ENCODE data around the gene LAMC3. TPM values are rescaled to one million over a fixed set of nuclear protein-coding genes. Genes with fewer than 3 reads are reported as not detected.

The LAMC3 gene
- total RNA-seq, 1 experiment from 2014 or later = 4.6 TPM

GRCh38 chr9:131020862-131021261 lies 11.9 kb downstream of the LAMC3 start:
- Histone ChIP-seq H3K27me3 (ENCODE audit: low read length) (no peaks in the 10 kb centered on the region), H3K4me3 (ENCODE audit: low read length) (no peak overlapping the region), H3K4me1 (ENCODE audit: insufficient read depth, low read length) (no peaks in the 10 kb centered on the region), H3K79me2 (ENCODE audit: low read length) (no peaks in the 10 kb centered on the region), H3K27ac (ENCODE audit: low read length) (no peak overlapping the region), H3K9ac (ENCODE audit: low read length) (no peak overlapping the region), H3K36me3 (ENCODE audit: low read depth, low read length) (no peaks in the 10 kb centered on the region), H2AFZ (ENCODE audit: low read length) (no peak overlapping the region), H3K4me2 (ENCODE audit: low read length) (no peak overlapping the region), H3K9me2 (replicated peaks; ENCODE audit: low read length) (no peaks in the 10 kb centered on the region), H3K9me3 (ENCODE audit: low read length) (no peaks in the 10 kb centered on the region), H4K20me1 (ENCODE audit: low read length) (no peaks in the 10 kb centered on the region), H3F3A (ENCODE audit: low read length, unreplicated experiment) (no peaks in the 10 kb centered on the region)
- CTCF ChIA-PET = no interaction called here
- TF ChIP-seq EZH2phosphoT487 (IDR thresholded peaks at IDR 0.05; ENCODE audit: borderline replicate concordance, low read length) = no peak
- no peak for TF ChIP-seq CTCF (conservative IDR thresholded peaks at IDR 0.05; ENCODE audit: low read depth, low read length)
- no peak for TF ChIP-seq EZH2 (IDR thresholded peaks at IDR 0.05; ENCODE audit: low read length, unreplicated experiment)
- POLR2A ChIA-PET (ENCODE audit: unreplicated experiment) = no interaction called here
- no peak for ATAC-seq
- no peak for DNase-seq
- intact Hi-C loops (cut with micrococcal nuclease) = no loop called here
- BruUV-seq (replicated peaks) = no TSS peak

DNA sequence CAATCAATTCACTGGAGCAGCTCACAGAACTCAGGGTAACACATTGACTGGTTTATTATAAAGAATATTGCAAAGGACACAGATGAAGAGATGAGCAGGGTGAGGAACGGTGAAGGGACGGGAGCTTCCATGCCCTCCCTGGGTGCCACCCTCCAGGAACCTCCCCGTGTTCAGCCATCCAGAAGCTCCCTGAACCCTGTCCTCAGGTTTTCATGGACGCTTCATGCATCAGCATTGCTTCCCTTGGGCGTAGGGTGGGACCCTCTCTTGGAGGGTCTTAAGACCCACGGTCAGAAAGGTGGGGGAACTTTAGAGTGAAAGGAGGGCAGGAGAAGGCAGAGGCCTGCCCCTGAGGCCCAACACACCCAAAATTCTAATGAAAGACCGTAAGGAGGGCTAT lies 12.8 kb downstream of the LAMC3 start:
- TF ChIP-seq CTCF (conservative IDR thresholded peaks at IDR 0.05; ENCODE audit: low read depth, low read length) = no peak
- TF ChIP-seq EZH2phosphoT487 (IDR thresholded peaks at IDR 0.05; ENCODE audit: borderline replicate concordance, low read length) = no peak
- no peak for TF ChIP-seq EZH2 (IDR thresholded peaks at IDR 0.05; ENCODE audit: low read length, unreplicated experiment)
- Histone ChIP-seq H3K79me2 (ENCODE audit: low read length) (no peaks in the 10 kb centered on the region), H3K27me3 (ENCODE audit: low read length) (no peaks in the 10 kb centered on the region), H3F3A (ENCODE audit: low read length, unreplicated experiment) (no peaks in the 10 kb centered on the region), H3K27ac (ENCODE audit: low read length) (no peak overlapping the region), H3K4me1 (ENCODE audit: insufficient read depth, low read length) (no peaks in the 10 kb centered on the region), H3K9me2 (replicated peaks; ENCODE audit: low read length) (no peaks in the 10 kb centered on the region), H2AFZ (ENCODE audit: low read length) (no peak overlapping the region), H3K4me3 (ENCODE audit: low read length) (no peak overlapping the region), H3K36me3 (ENCODE audit: low read depth, low read length) (no peaks in the 10 kb centered on the region), H3K4me2 (ENCODE audit: low read length) (no peak overlapping the region), H3K9ac (ENCODE audit: low read length) (no peak overlapping the region), H4K20me1 (ENCODE audit: low read length) (no peaks in the 10 kb centered on the region), H3K9me3 (ENCODE audit: low read length) (no peaks in the 10 kb centered on the region)
- POLR2A ChIA-PET (ENCODE audit: unreplicated experiment) = no interaction called here
- intact Hi-C loops (cut with micrococcal nuclease) = no loop called here
- DNase-seq = no peak
- ATAC-seq = no peak
- BruUV-seq (replicated peaks) = no TSS peak
- CTCF ChIA-PET = no interaction called here

GRCh38 chr9:131024978-131025868 lies 16.2 kb downstream of the LAMC3 start:
- ATAC-seq = no peak
- intact Hi-C loops (cut with micrococcal nuclease) = no loop called here
- no peaks in the 10 kb centered on the region for H3K9me3 ChIP-seq (ENCODE audit: low read length)
- H4K20me1 ChIP-seq (ENCODE audit: low read length) = no peaks in the 10 kb centered on the region
- no peaks in the 10 kb centered on the region for H3K36me3 ChIP-seq (ENCODE audit: low read depth, low read length)
- TF ChIP-seq EZH2 (IDR thresholded peaks at IDR 0.05; ENCODE audit: low read length, unreplicated experiment) (no peak), CTCF (conservative IDR thresholded peaks at IDR 0.05; ENCODE audit: low read depth, low read length) (no peak), EZH2phosphoT487 (IDR thresholded peaks at IDR 0.05; ENCODE audit: borderline replicate concordance, low read length) (no peak)
- H3K9me2 ChIP-seq (replicated peaks; ENCODE audit: low read length) = no peaks in the 10 kb centered on the region
- no peak overlapping the region for H3K4me2 ChIP-seq (ENCODE audit: low read length)
- H3K27ac ChIP-seq (ENCODE audit: low read length) = no peak overlapping the region
- no peaks in the 10 kb centered on the region for H3K27me3 ChIP-seq (ENCODE audit: low read length)
- no peak overlapping the region for H3K9ac ChIP-seq (ENCODE audit: low read length)
- H3F3A ChIP-seq (ENCODE audit: low read length, unreplicated experiment) = no peaks in the 10 kb centered on the region
- no peak for DNase-seq
- BruUV-seq (replicated peaks) = no TSS peak
- POLR2A ChIA-PET (ENCODE audit: unreplicated experiment) = no interaction called here
- no peaks in the 10 kb centered on the region for H3K4me1 ChIP-seq (ENCODE audit: insufficient read depth, low read length)
- H3K4me3 ChIP-seq (ENCODE audit: low read length) = no peak overlapping the region
- no peak overlapping the region for H2AFZ ChIP-seq (ENCODE audit: low read length)
- CTCF ChIA-PET = no interaction called here
- no peaks in the 10 kb centered on the region for H3K79me2 ChIP-seq (ENCODE audit: low read length)
